ENCODE results near the gene PTPN5.
"Not testable (repeated sequence)": the region's sequence is repeated elsewhere in the genome, so short reads cannot be mapped to it uniquely, and the experiment has no call there.

Gene PTPN5

DNA sequence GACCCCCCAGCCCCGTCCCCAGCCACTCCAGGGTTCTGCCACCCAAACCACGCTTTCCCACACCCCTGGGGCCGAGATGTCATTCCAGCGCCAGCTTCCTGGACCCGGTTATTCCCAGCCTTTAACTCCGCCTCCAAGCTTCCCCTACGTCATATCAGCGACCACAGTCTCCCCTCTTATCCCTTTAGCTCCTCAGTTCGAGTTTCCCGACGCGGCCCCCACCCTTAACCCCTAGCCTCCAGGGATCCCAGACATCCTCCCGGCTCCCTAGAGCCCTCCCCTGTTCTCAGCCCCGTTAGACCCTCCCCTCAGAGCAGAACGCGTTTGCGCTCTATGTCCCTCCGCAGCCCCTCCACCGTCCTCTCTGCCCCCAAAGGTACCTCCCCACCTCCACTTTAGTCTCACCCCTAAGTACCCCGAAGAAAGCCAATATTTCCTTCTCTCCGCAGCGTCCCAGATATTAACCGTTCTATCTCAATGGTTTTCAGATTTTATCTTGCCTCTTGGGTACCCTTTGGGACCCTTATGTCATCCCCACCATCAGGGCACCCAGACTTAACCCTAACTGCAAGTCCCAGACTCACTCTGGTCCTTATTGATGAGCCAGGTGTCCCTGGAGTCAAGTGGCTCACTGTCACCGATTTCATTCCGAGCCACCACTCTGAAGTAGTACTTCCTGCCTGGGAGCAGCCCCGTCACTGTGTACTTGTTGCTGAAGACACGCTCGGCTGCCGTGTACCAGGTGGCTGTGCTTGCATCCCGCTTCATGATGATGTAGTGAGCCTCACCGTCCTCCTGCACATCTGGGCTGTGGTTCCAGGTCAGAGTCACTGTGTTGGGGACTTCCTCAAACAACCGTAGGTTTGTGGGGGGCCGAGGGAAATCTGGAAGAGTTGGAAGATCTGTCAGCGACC is 85.0 kb downstream of the PTPN5 start:
- peak; percentile 70 for DNase-seq

DNA sequence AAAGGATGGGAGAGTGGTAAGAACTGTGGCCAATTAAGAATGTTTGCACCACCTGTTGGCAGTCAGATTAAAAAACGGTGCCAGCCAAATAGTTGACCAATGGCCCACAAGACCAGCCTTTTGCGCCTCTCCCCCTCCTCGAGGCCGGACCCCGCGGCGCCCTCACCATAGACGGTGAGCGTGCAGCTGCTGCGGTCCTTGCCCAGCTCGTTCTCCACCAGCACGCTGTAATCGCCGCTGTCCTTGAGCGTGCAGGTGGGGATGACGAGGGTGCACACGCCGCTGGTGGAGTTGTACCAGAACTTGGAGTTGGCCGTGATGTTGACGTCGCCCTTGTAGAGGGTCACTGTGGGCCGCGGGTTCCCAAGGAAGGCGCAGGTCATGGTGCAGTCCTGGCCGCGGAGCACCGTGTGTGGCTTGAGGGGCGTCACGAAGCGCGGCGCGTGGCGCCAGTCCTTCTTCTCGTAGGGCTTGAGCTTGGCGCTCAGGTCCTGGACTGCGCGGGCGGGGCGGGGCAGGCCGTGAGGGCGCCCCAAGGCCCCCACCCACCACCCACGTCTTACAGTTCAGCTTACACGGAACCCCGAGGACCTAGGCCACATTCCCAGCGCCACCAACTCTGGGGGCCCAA is 85.8 kb downstream of the PTPN5 start:
- DNase-seq, result peak; percentile 69

- DNase-seq, result no peak
Observed at GRCh38 chr11:18704698-18705097, 86.9 kb downstream of the PTPN5 start.

DNA sequence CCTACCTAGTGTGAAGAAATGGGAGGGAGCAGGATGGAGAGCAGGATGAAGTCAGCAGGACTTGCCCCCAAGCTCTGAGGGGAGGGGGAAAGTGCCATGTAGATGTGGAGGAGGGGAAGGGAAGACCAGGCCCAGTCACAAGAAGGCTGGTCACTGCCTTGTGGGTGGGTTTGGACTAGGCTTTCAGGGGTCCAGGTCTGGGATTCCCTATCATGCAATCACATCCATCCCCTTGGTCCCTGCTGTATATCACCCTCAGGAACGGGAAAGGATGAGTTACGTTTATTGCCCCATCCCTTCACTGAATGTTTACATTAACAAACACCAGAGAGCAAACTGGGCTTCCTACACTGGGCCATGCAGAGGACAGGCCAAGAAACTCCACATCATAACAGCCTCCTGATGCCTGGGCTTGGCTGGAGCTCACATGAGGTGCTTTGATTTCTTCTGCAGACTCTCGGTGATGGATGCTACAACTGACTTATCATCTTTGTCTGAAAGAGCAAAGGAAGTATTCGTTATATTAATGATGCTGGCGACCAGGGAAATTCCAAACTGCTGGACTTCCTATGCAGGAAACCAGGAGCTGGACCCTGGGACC is 87.5 kb downstream of the PTPN5 start:
- no peak for DNase-seq

DNA sequence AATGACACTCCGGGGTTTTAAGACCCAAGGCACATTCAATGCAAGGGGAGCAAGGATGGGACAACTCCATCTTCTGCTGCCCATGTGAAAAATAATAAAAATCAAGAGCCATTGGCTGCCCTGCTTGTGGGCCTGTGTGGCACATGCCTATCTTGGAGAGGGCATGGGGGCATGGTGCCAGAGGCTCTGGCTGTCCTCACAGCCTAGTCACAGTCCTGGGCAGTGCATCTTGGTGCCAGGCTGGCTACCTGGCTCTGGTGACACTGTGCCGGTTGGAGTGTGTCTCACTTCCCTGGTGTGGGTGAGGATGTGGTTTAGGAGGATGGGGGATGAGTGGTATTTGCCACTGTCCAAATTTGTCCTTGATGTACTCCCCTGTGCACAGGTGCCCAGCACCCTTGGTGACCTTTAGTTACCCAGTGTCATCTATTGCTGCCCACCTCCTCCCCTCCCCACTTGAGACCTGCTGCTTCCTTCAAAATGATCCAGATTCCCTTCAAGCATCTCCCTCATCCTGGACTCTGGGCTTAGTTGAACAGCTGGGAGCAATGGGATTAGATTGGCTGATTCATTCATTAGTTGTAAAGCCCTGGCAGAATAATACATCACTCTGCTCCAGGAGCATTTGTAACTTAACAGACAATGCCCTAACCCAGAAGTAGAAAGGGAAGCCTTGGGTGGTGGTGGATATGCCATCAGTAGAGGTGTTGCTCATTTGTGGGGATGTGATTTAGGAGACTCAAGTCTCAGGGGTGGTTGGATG is 88.4 kb downstream of the PTPN5 start:
- no peak for DNase-seq

GRCh38 chr11:18701614-18702216 is 89.9 kb downstream of the PTPN5 start:
- DNase-seq, result no peak

- no peak for DNase-seq
Observed at GRCh38 chr11:18700872-18701271, 90.7 kb downstream of the PTPN5 start.

- DNase-seq, result no peak
Observed at GRCh38 chr11:18700375-18700774, 91.2 kb downstream of the PTPN5 start.

DNA sequence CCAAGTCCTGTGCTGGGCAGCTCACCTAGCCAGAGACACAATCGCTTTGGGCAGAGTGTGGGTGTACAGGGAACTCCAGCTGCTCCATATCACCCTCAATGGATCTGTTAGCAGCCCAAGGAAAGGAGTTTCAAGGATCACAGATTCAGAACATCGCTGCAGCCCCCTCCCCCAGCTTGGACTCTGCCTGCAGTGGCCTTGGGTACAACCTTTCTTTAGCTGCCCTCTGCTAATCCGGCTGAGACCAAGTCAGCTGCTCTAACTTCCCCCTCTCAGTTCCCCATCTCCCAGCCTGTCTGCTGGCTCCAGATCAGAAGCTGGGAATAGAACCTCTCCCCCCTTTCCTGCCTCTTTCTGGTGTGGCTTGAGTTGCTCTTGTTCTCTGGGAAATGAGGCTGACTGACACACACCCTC is 91.7 kb downstream of the PTPN5 start:
- DNase-seq, result no peak

- no peak for DNase-seq
Observed at GRCh38 chr11:18699269-18699596, 92.4 kb downstream of the PTPN5 start.

- DNase-seq, result peak; percentile 94
Observed at GRCh38 chr11:18698341-18699268, 93.0 kb downstream of the PTPN5 start, which contains the start of gene TMEM86A. Gene TMEM86A (plus strand): TSS chr11:18698779. CDS start chr11:18698887, 108 bp downstream.

- DNase-seq, result no peak
Observed at GRCh38 chr11:18697576-18697975, 94.0 kb downstream of the PTPN5 start.

DNA sequence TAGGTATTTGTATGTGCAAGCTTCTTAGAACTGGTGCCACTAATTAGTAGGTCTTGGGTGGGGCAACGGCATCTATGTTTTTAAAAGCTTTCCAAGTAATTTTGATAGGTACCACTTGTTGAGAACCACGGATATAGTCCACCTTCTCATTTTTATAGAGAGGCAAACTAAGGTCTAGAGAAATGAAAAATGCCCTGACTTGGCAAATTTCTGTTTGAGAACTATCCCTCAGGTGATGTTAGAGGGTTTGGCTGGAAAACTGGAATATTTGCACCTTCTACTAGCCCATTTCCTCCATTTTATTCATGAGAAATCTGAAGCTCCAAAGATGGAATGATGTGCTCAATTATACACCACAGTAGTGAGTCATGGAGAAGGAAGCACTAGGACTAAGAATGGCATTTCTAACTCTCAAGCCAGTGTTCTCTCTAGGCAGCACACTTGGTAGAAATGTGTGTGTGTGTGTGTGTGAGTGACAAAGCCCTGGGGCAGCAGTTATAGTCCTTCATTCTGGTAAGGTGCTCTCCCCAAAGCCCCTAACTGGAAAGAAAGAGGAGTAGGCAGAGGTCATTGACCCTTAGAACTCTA is 94.9 kb downstream of the PTPN5 start:
- no peak for DNase-seq

GRCh38 chr11:18692941-18693760 is 98.4 kb downstream of the PTPN5 start:
- DNase-seq, result no peak

- DNase-seq, result not testable (repeated sequence)
Observed at GRCh38 chr11:18691467-18692140, 100.0 kb downstream of the PTPN5 start.

GRCh38 chr11:18684267-18684666 is 107.3 kb downstream of the PTPN5 start:
- no peak for DNase-seq

GRCh38 chr11:18682466-18682865 is 109.1 kb downstream of the PTPN5 start:
- DNase-seq, result no peak

GRCh38 chr11:18681949-18682348 is 109.6 kb downstream of the PTPN5 start:
- DNase-seq, result not testable (repeated sequence)
